LNCAP (cell line): ENCODE results near the gene TSC22D2.

ENCODE experiments used
- CTCF ChIP-seq: fragments of 450-650 bp; IDR thresholded peaks from 2 replicates; pipeline ENCODE4 v1.5.1; 2017; ENCODE audit warnings: mild to moderate bottlenecking

Gene TSC22D2

GRCh38 chr3:150409512-150410310 lies 1.6 kb downstream of the TSC22D2 start:
- peak; percentile 70 for TF ChIP-seq CTCF

- TF ChIP-seq CTCF: no peak
Measured at GRCh38 chr3:150410311-150411105, 2.4 kb downstream of the TSC22D2 start.

GRCh38 chr3:150411106-150411460 lies 3.0 kb downstream of the TSC22D2 start:
- no peak for TF ChIP-seq CTCF

GRCh38 chr3:150411546-150411945 lies 3.4 kb downstream of the TSC22D2 start:
- TF ChIP-seq CTCF: no peak

GRCh38 chr3:150411976-150412375 lies 3.9 kb downstream of the TSC22D2 start:
- no peak for TF ChIP-seq CTCF

GRCh38 chr3:150412561-150413231 lies 4.6 kb downstream of the TSC22D2 start:
- no peak for TF ChIP-seq CTCF

- TF ChIP-seq CTCF: no peak
Measured at GRCh38 chr3:150414258-150414657, 6.2 kb downstream of the TSC22D2 start.
